ENCODE data around the gene PLEKHG4B. TPM values are rescaled to one million over a fixed set of nuclear protein-coding genes. Genes with fewer than 3 reads are reported as not detected.
A peak's percentile ranks its signal among the peaks of the same experiment; 100 is the strongest.

PLEKHG4B gene
- total RNA-seq, 1 experiment from 2014 or later: not detected

GRCh38 chr5:167982-168660 is 76.2 kb downstream of the PLEKHG4B start:
- H3K27me3 ChIP-seq: no peaks in the 10 kb centered on the region
- no peak overlapping the region for H3K4me3 ChIP-seq
- H3K9me3 ChIP-seq: no peaks in the 10 kb centered on the region
- peak; percentile 82 for DNase-seq
- no peaks in the 10 kb centered on the region for H3K36me3 ChIP-seq

GRCh38 chr5:169071-169727 is 77.2 kb downstream of the PLEKHG4B start:
- Histone ChIP-seq H3K4me3 (no peak overlapping the region), H3K27me3 (no peaks in the 10 kb centered on the region), H3K9me3 (no peaks in the 10 kb centered on the region), H3K36me3 (no peaks in the 10 kb centered on the region)
- DNase-seq: no peak

GRCh38 chr5:169728-170094 is 77.7 kb downstream of the PLEKHG4B start:
- no peaks in the 10 kb centered on the region for H3K9me3 ChIP-seq
- no peaks in the 10 kb centered on the region for H3K36me3 ChIP-seq
- no peaks in the 10 kb centered on the region for H3K27me3 ChIP-seq
- H3K4me3 ChIP-seq: no peak overlapping the region
- no peak for DNase-seq

GRCh38 chr5:170971-171800 is 79.2 kb downstream of the PLEKHG4B start:
- no peak overlapping the region for H3K4me3 ChIP-seq
- no peaks in the 10 kb centered on the region for H3K36me3 ChIP-seq
- H3K9me3 ChIP-seq: no peaks in the 10 kb centered on the region
- DNase-seq: no peak
- no peaks in the 10 kb centered on the region for H3K27me3 ChIP-seq

GRCh38 chr5:171801-172331 is 79.9 kb downstream of the PLEKHG4B start:
- Histone ChIP-seq H3K27me3 (no peaks in the 10 kb centered on the region), H3K9me3 (no peaks in the 10 kb centered on the region), H3K4me3 (no peak overlapping the region), H3K36me3 (no peaks in the 10 kb centered on the region)
- no peak for DNase-seq

- H3K27me3 ChIP-seq: no peaks in the 10 kb centered on the region
- DNase-seq: no peak
- no peaks in the 10 kb centered on the region for H3K36me3 ChIP-seq
- H3K9me3 ChIP-seq: no peaks in the 10 kb centered on the region
- H3K4me3 ChIP-seq: no peak overlapping the region
These were observed 80.5 kb downstream of the PLEKHG4B start for GRCh38 chr5:172421-172820.

GRCh38 chr5:172841-173251 is 80.9 kb downstream of the PLEKHG4B start:
- Histone ChIP-seq H3K27me3 (no peaks in the 10 kb centered on the region), H3K36me3 (no peaks in the 10 kb centered on the region), H3K4me3 (no peak overlapping the region), H3K9me3 (no peaks in the 10 kb centered on the region)
- no peak for DNase-seq

GRCh38 chr5:173392-174290 is 81.7 kb downstream of the PLEKHG4B start:
- no peak overlapping the region for H3K4me3 ChIP-seq
- 0 out of 2 replicates have a peak, but pooled peaks cover 3% of the 10 kb centered on the region for H3K27me3 ChIP-seq
- no peak for DNase-seq
- no peaks in the 10 kb centered on the region for H3K9me3 ChIP-seq
- H3K36me3 ChIP-seq: no peaks in the 10 kb centered on the region

- no peaks in the 10 kb centered on the region for H3K36me3 ChIP-seq
- no peak for DNase-seq
- no peaks in the 10 kb centered on the region for H3K9me3 ChIP-seq
- 0 out of 2 replicates have a peak, but pooled peaks cover 3% of the 10 kb centered on the region for H3K27me3 ChIP-seq
- H3K4me3 ChIP-seq: no peak overlapping the region
These were observed 82.3 kb downstream of the PLEKHG4B start for GRCh38 chr5:174291-174600.

GRCh38 chr5:174876-175465 is 83.0 kb downstream of the PLEKHG4B start:
- no peak overlapping the region for H3K4me3 ChIP-seq
- no peak for DNase-seq
- H3K27me3 ChIP-seq: 0 out of 2 replicates have a peak, but pooled peaks cover 3% of the 10 kb centered on the region

GRCh38 chr5:176296-176823 is 84.4 kb downstream of the PLEKHG4B start:
- no peak overlapping the region for H3K4me3 ChIP-seq
- no peak for DNase-seq
- no peaks in the 10 kb centered on the region for H3K9me3 ChIP-seq
- 0 out of 2 replicates have a peak, but pooled peaks cover 3% of the 10 kb centered on the region for H3K27me3 ChIP-seq
- no peaks in the 10 kb centered on the region for H3K36me3 ChIP-seq

More at GRCh38 chr5:174876-175465, 83.0 kb downstream of the PLEKHG4B start:
- no peaks in the 10 kb centered on the region for H3K36me3 ChIP-seq
- no peaks in the 10 kb centered on the region for H3K9me3 ChIP-seq

- Histone ChIP-seq H3K4me3 (no peak overlapping the region), H3K27me3 (0 out of 2 replicates have a peak, but pooled peaks cover 3% of the 10 kb centered on the region), H3K9me3 (no peaks in the 10 kb centered on the region), H3K36me3 (no peaks in the 10 kb centered on the region)
- no peak for DNase-seq
These were observed 86.1 kb downstream of the PLEKHG4B start for GRCh38 chr5:178110-178509.

GRCh38 chr5:179401-179800 is 87.4 kb downstream of the PLEKHG4B start:
- no peak for DNase-seq
- 0 out of 2 replicates have a peak, but pooled peaks cover 3% of the 10 kb centered on the region for H3K27me3 ChIP-seq
- H3K4me3 ChIP-seq: no peak overlapping the region
- H3K36me3 ChIP-seq: no peaks in the 10 kb centered on the region
- no peaks in the 10 kb centered on the region for H3K9me3 ChIP-seq

- no peak for DNase-seq
- no peaks in the 10 kb centered on the region for H3K9me3 ChIP-seq
- H3K4me3 ChIP-seq: no peak overlapping the region
- 0 out of 2 replicates have a peak, but pooled peaks cover 3% of the 10 kb centered on the region for H3K27me3 ChIP-seq
- no peaks in the 10 kb centered on the region for H3K36me3 ChIP-seq
These were observed 88.4 kb downstream of the PLEKHG4B start for GRCh38 chr5:180286-180918.

- Histone ChIP-seq H3K4me3 (no peak overlapping the region), H3K36me3 (no peaks in the 10 kb centered on the region), H3K9me3 (no peaks in the 10 kb centered on the region), H3K27me3 (0 out of 2 replicates have a peak, but pooled peaks cover 3% of the 10 kb centered on the region)
- DNase-seq: no peak
These were observed 89.2 kb downstream of the PLEKHG4B start for GRCh38 chr5:181160-181559.

Data from MG63 (cell line).